Body of pancreas (tissue), 4 donors: ENCODE results near the gene PRSS16. TPM values are rescaled to one million over a fixed set of nuclear protein-coding genes. Genes with fewer than 3 reads are reported as not detected.
"Not testable (repeated sequence)": the region's sequence is repeated elsewhere in the genome, so short reads cannot be mapped to it uniquely, and the experiment has no call there.

Source experiments
- ATAC-seq: fragments of 150-250 bp; one replicate; pipeline ENCODE4 v1.9.1; 2016
- DNase-seq, 4 donors: peaks; one replicate each; pipeline ENCODE4 v3.0.0-alpha.2; 2019
- H3K27ac ChIP-seq, 4 donors: fragments of 200-600 bp; sonication (generic); 1 replicate in 3 of 4; 2 replicates in 1 of 4; pipeline versions ENCODE4 v1.5.1 to v1.6.1; 2016 to 2019; ENCODE audit warnings: mild to moderate bottlenecking in 1 of 4, mixed read lengths in 1 of 4, moderate library complexity in 1 of 4
- H3K27me3 ChIP-seq, 2 donors: fragments of 200-600 bp; sonication (generic); one replicate each; pipeline ENCODE4 v1.6.0; 2016; ENCODE audit warnings: mild to moderate bottlenecking in 1 of 2
- H3K36me3 ChIP-seq, 2 donors: fragments of 200-600 bp; sonication (generic); replicated peaks in 1 of 2; 2 replicates each; pipeline ENCODE4 v1.5.1; 2016; ENCODE audit warnings: low read depth in 2 of 2; ENCODE audit not compliant: insufficient read depth in 1 of 2
- H3K4me1 ChIP-seq: fragments of 200-600 bp; sonication (generic); one replicate; pipeline ENCODE4 v1.6.0; 2016
- H3K4me3 ChIP-seq, 2 donors: fragments of 200-600 bp; sonication (generic); 1 replicate in 1 of 2; 2 replicates in 1 of 2; pipeline ENCODE4 v1.5.1; 2016 to 2019
- H3K9me3 ChIP-seq, 3 donors: fragments of 200-600 bp; sonication (generic); 1 replicate in 2 of 3; 2 replicates in 1 of 3; pipeline ENCODE4 v1.5.1; 2016
- CTCF ChIP-seq, 7 experiments: fragments of 450-650 bp in 4 of 7; fragments of 200-600 bp in 3 of 7; sonication (generic) in 3 of 7; IDR thresholded peaks; one replicate each; pipeline ENCODE4 v1.5.1; 2016 to 2019; ENCODE audit warnings: antibody characterized with exemption in 7 of 7
- POLR2A ChIP-seq, 3 donors: fragments of 450-650 bp; IDR thresholded peaks; one replicate each; pipeline ENCODE4 v1.6.1; 2016; ENCODE audit warnings: antibody characterized with exemption in 3 of 3, mild to moderate bottlenecking in 2 of 3
- WGBS, 2 donors: methylation state at CpG; one replicate each; pipeline ENCODE4 v1.1.5; 2017; 5-methylcytosine and 5-hydroxymethylcytosine counted together
- intact Hi-C: fragments of 100-400 bp; cut with DNase I; formaldehyde crosslinking; loops from one replicate; pipeline ENCODE4 v1.15.1; 2023
- total RNA-seq, 2 donors: library from RNA; depleted of rRNA; stranded (reverse); fragments of >200 nt; gene quantifications; one replicate each; pipeline ENCODE4 v1.1.0, GENCODE V29; 2016

Gene PRSS16
- total RNA-seq, 2 donors from 2014 or later, result 10.9 to 43.8 TPM

- no peaks in the 10 kb centered on the region for H3K9me3 ChIP-seq
- no peak overlapping the region for H3K27ac ChIP-seq
- TF ChIP-seq POLR2A (IDR thresholded peaks at IDR 0.05), result no peak
- no peak for TF ChIP-seq CTCF (IDR thresholded peaks at IDR 0.05)
- H3K27me3 ChIP-seq, result peaks cover 0 to 16% of the 10 kb centered on the region in 2 donors
- 69 to 74% methylated on average over 2 of the region's 2 CpGs for WGBS, 2 donors
- H3K4me1 ChIP-seq, result no peaks in the 10 kb centered on the region
- intact Hi-C loops, result no loop called here
- no peak for DNase-seq
- no peak overlapping the region for H3K4me3 ChIP-seq
- H3K36me3 ChIP-seq, result no peaks in the 10 kb centered on the region
- ATAC-seq, result no peak
Measured at GRCh38 chr6:27209196-27209595, 38.3 kb upstream of the PRSS16 start.

GRCh38 chr6:27209659-27210269 lies 37.7 kb upstream of the PRSS16 start:
- no peak overlapping the region for H3K27ac ChIP-seq
- TF ChIP-seq CTCF (IDR thresholded peaks at IDR 0.05) (no peak), POLR2A (IDR thresholded peaks at IDR 0.05) (no peak)
- intact Hi-C loops, result no loop called here
- 58 to 69% methylated on average over 18 of the region's 18 CpGs for WGBS, 2 donors
- H3K9me3 ChIP-seq, result no peaks in the 10 kb centered on the region
- no peaks in the 10 kb centered on the region for H3K36me3 ChIP-seq
- H3K27me3 ChIP-seq, result peaks cover 0 to 18% of the 10 kb centered on the region in 2 donors
- no peak for DNase-seq
- ATAC-seq, result no peak
- no peak overlapping the region for H3K4me3 ChIP-seq
- H3K4me1 ChIP-seq, result no peaks in the 10 kb centered on the region

GRCh38 chr6:27213091-27213517 lies 34.4 kb upstream of the PRSS16 start:
- intact Hi-C loops, ATAC-seq, DNase-seq: not testable (repeated sequence)

GRCh38 chr6:27213544-27214125 lies 33.9 kb upstream of the PRSS16 start:
- Histone ChIP-seq H3K4me3 (no peak overlapping the region), H3K9me3 (no peaks in the 10 kb centered on the region), H3K4me1 (no peaks in the 10 kb centered on the region), H3K27ac (no peak overlapping the region), H3K27me3 (peaks cover 0 to 16% of the 10 kb centered on the region in 2 donors), H3K36me3 (no peaks in the 10 kb centered on the region)
- 39 to 43% methylated on average over 27 to 29 of the region's 29 CpGs for WGBS, 2 donors
- DNase-seq, result no peak
- no peak for ATAC-seq
- TF ChIP-seq POLR2A (IDR thresholded peaks at IDR 0.05), result no peak
- no peak for TF ChIP-seq CTCF (IDR thresholded peaks at IDR 0.05)
- intact Hi-C loops, result no loop called here

More at GRCh38 chr6:27213091-27213517, 34.4 kb upstream of the PRSS16 start:
- H3K9me3 ChIP-seq, H3K27ac ChIP-seq, H3K36me3 ChIP-seq, H3K4me3 ChIP-seq, H3K4me1 ChIP-seq: not testable (repeated sequence)
- peaks cover 0 to 16% of the 10 kb centered on the region in 2 donors for H3K27me3 ChIP-seq
- WGBS, 2 donors, result 77 to 81% methylated on average over 13 to 15 of the region's 15 CpGs

GRCh38 chr6:27214126-27214601 lies 33.3 kb upstream of the PRSS16 start:
- no peaks in the 10 kb centered on the region for H3K9me3 ChIP-seq
- TF ChIP-seq CTCF (IDR thresholded peaks at IDR 0.05) (no peak), POLR2A (IDR thresholded peaks at IDR 0.05) (no peak)
- no peak overlapping the region for H3K27ac ChIP-seq
- no peak for DNase-seq
- intact Hi-C loops, result no loop called here
- ATAC-seq, result no peak
- H3K36me3 ChIP-seq, result no peaks in the 10 kb centered on the region
- peaks cover 0 to 16% of the 10 kb centered on the region in 2 donors for H3K27me3 ChIP-seq
- no peak overlapping the region for H3K4me3 ChIP-seq
- WGBS, 2 donors, result 36 to 42% methylated on average over 19 of the region's 19 CpGs
- H3K4me1 ChIP-seq, result no peaks in the 10 kb centered on the region
